Endodermal cell (in vitro differentiated cells): ENCODE measurements around the gene STAM2. TPM values are rescaled to one million over a fixed set of nuclear protein-coding genes. Genes with fewer than 3 reads are reported as not detected.
"Not testable (repeated sequence)": the region's sequence is repeated elsewhere in the genome, so short reads cannot be mapped to it uniquely, and the experiment has no call there.

Source experiments
- DNase-seq: peaks from one replicate; pipeline ENCODE4 v3.0.0-alpha.2; 2017
- H3K27ac ChIP-seq: 2 replicates; pipeline ENCODE4 v1.5.1; 2013; ENCODE audit warnings: mild to moderate bottlenecking, low read depth, low read length, moderate library complexity
- H3K27me3 ChIP-seq: 2 replicates; pipeline ENCODE4 v1.6.1; 2013; ENCODE audit warnings: mild to moderate bottlenecking, low read length, moderate library complexity; ENCODE audit not compliant: insufficient read depth, control insufficient read depth, poor library complexity, severe bottlenecking
- H3K36me3 ChIP-seq: 2 replicates; pipeline ENCODE4 v1.7.0; 2013; ENCODE audit warnings: mild to moderate bottlenecking, low read length, moderate library complexity; ENCODE audit not compliant: control insufficient read depth, insufficient read depth
- H3K4me1 ChIP-seq: one replicate; pipeline ENCODE4 v1.7.0; 2013; ENCODE audit warnings: low read length; ENCODE audit not compliant: control insufficient read depth, insufficient read depth
- H3K4me3 ChIP-seq: 2 replicates; pipeline ENCODE4 v1.5.1; 2013; ENCODE audit warnings: mild to moderate bottlenecking, low read length, moderate library complexity
- H3K9ac ChIP-seq: 2 replicates; pipeline ENCODE4 v1.6.1; 2013; ENCODE audit warnings: mild to moderate bottlenecking, low read length, moderate library complexity; ENCODE audit not compliant: poor library complexity, severe bottlenecking; ENCODE audit errors: extremely low read depth
- H3K9me3 ChIP-seq: 2 replicates; pipeline ENCODE4 v1.6.1; 2013; ENCODE audit warnings: mild to moderate bottlenecking, low read length, moderate library complexity; ENCODE audit not compliant: control insufficient read depth
- H3K27ac Mint-ChIP-seq: 2 replicates; pipeline ENCODE4 v1.8.0; 2020; ENCODE audit warnings: mixed read lengths
- H3K27me3 Mint-ChIP-seq: 2 replicates; pipeline ENCODE4 v1.8.0; 2021; ENCODE audit warnings: mild to moderate bottlenecking, mixed read lengths; ENCODE audit not compliant: insufficient read depth
- H3K36me3 Mint-ChIP-seq: 2 replicates; pipeline ENCODE4 v1.8.0; 2020; ENCODE audit warnings: low read depth, mixed read lengths
- H3K4me1 Mint-ChIP-seq: 2 replicates; pipeline ENCODE4 v1.8.0; 2020; ENCODE audit warnings: mixed read lengths
- H3K4me3 Mint-ChIP-seq: 2 replicates; pipeline ENCODE4 v1.8.0; 2020; ENCODE audit warnings: mild to moderate bottlenecking, moderate library complexity, mixed read lengths
- H3K9me3 Mint-ChIP-seq: 2 replicates; pipeline ENCODE4 v1.8.0; 2020; ENCODE audit warnings: mild to moderate bottlenecking, mixed read lengths
- CTCF ChIP-seq: fragments of 200-600 bp; sonication (generic); conservative IDR thresholded peaks from 2 replicates; pipeline ENCODE4 v1.5.0; 2021; ENCODE audit warnings: antibody characterized with exemption, mild to moderate bottlenecking
- WGBS, 2 experiments: methylation state at CpG; one replicate each; pipeline versions ENCODE4 v1.1.5 to v1.1.7; 2013; ENCODE audit warnings: missing lambda C conversion rate in 2 of 2, mixed read lengths in 1 of 2; ENCODE audit not compliant: insufficient coverage in 1 of 2, insufficient read length in 1 of 2; 5-methylcytosine and 5-hydroxymethylcytosine counted together
- total RNA-seq, 2 donors: library from RNA; stranded (reverse); fragmentation: NEBNext Ultra II Directional in 1 of 2; extraction: Animal tissue kit (Norgen Biotek cat#: 25700) in 1 of 2; gene quantifications; 2 replicates in 1 of 2; 3 replicates in 1 of 2; pipeline ENCODE4 v1.2.1, GENCODE V29; 2021

The STAM2 gene
- total RNA-seq, 2 donors from 2014 or later: 21.5 to 30.9 TPM

DNA sequence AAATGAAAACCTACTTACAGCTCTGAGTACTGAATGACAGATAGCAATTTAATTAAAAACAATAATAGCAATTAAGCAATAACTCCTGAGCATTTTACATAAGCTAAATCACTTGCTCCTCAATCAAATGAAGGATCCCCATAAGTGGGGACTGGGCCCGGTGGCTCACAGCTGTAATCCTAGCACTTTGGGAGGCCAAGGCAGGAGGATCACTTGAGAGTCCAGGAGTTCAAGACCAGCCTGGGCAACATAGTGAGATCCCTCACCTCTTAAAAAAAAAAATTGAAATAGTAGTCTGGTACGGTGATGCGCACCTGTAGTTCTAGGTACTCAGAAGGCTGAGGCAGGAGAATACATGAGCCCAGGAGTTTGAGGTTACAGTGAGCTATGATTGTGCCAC lies 13.4 kb downstream of the STAM2 start:
- peaks cover 60% of the 10 kb centered on the region for H3K9me3 Mint-ChIP-seq
- no peak overlapping the region for H3K27ac Mint-ChIP-seq
- H3K27me3 Mint-ChIP-seq: no peaks in the 10 kb centered on the region
- Histone ChIP-seq H3K27ac (no peak overlapping the region), H3K4me1 (peaks cover 2% of the 10 kb centered on the region), H3K36me3 (peaks cover 9% of the 10 kb centered on the region), H3K9ac (no peak overlapping the region), H3K4me3 (no peak overlapping the region), H3K9me3 (peaks cover 41% of the 10 kb centered on the region), H3K27me3 (no peaks in the 10 kb centered on the region)
- 92 to 100% methylated on average over 1 to 3 of the region's 3 CpGs for WGBS, 2 experiments
- TF ChIP-seq CTCF: no peak
- H3K36me3 Mint-ChIP-seq: peaks cover 46% of the 10 kb centered on the region
- H3K4me1 Mint-ChIP-seq: peaks cover 2% of the 10 kb centered on the region
- no peak overlapping the region for H3K4me3 Mint-ChIP-seq
- no peak for DNase-seq

DNA sequence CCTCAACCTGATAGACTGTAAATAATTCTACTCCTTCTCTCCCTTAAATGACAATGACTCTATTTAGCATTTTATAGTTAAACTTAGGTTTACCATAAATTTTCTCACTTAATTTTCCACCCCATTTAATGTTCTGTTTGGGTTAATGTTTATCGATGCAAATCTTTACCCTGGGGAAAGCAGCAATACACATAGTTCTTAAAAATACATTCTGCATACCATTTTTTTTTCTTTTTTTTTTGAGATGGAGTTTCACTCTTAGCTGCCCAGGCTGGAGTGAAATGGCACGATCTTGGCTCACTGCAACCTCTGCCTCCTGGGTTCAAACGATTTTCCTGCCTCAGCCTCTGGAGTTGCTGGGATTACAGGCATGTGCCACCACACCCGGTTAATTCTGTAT lies 14.0 kb downstream of the STAM2 start:
- H3K4me3 ChIP-seq: no peak overlapping the region
- Mint-ChIP-seq H3K4me3 (no peak overlapping the region), H3K9me3 (peaks cover 64% of the 10 kb centered on the region), H3K36me3 (peaks cover 50% of the 10 kb centered on the region), H3K27ac (no peak overlapping the region), H3K27me3 (no peaks in the 10 kb centered on the region), H3K4me1 (no peaks in the 10 kb centered on the region)
- no peaks in the 10 kb centered on the region for H3K27me3 ChIP-seq
- H3K4me1 ChIP-seq: no peaks in the 10 kb centered on the region
- WGBS, 2 experiments: 94 to 100% methylated on average over 3 to 4 of the region's 4 CpGs
- DNase-seq: no peak
- H3K9ac ChIP-seq: no peak overlapping the region
- TF ChIP-seq CTCF: no peak
- peaks cover 45% of the 10 kb centered on the region for H3K9me3 ChIP-seq
- H3K27ac ChIP-seq: no peak overlapping the region
- peaks cover 9% of the 10 kb centered on the region for H3K36me3 ChIP-seq

GRCh38 chr2:152160378-152160777 lies 15.2 kb downstream of the STAM2 start:
- Mint-ChIP-seq H3K36me3 (peaks cover 50% of the 10 kb centered on the region), H3K9me3 (peaks cover 64% of the 10 kb centered on the region)
- H3K27me3 ChIP-seq, H3K27ac ChIP-seq, H3K27ac Mint-ChIP-seq, H3K4me1 ChIP-seq, H3K36me3 ChIP-seq, H3K4me1 Mint-ChIP-seq, H3K4me3 Mint-ChIP-seq, H3K27me3 Mint-ChIP-seq, H3K4me3 ChIP-seq, DNase-seq, H3K9ac ChIP-seq: not testable (repeated sequence)
- H3K9me3 ChIP-seq: peaks cover 45% of the 10 kb centered on the region
- 98% methylated on average over 25 of the region's 31 CpGs; no CpG with 5 or more reads in 1 of the 2 experiments for WGBS, 2 experiments

DNA sequence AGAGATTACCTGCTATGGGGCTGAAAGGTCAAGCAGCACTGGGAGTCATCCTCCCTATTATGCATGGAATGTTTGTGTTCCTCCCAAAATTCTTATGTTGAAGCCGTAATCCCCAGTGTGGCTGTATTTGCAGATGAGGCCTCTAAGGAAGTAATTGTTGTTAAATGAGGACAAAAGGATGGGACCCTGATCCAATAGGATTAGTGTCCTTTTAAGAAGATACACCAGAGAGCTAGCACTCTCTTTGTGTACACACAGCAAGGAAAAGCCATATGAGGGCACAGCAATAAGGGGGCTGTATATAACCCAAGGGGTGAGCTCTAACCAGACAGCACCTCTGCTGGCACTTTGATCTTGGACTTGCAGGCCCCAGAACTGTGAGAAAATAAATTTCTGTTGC lies 18.3 kb downstream of the STAM2 start:
- Mint-ChIP-seq H3K9me3 (peaks cover 44% of the 10 kb centered on the region), H3K27ac (no peak overlapping the region), H3K27me3 (no peaks in the 10 kb centered on the region), H3K36me3 (peaks cover 35% of the 10 kb centered on the region), H3K4me1 (no peaks in the 10 kb centered on the region), H3K4me3 (no peak overlapping the region)
- no peaks in the 10 kb centered on the region for H3K4me1 ChIP-seq
- peaks cover 9% of the 10 kb centered on the region for H3K36me3 ChIP-seq
- peaks cover 29% of the 10 kb centered on the region for H3K9me3 ChIP-seq
- no peak overlapping the region for H3K27ac ChIP-seq
- H3K27me3 ChIP-seq: no peaks in the 10 kb centered on the region
- 100% methylated on average over 1 of the region's 1 CpG; no CpG with 5 or more reads in 1 of the 2 experiments for WGBS, 2 experiments
- H3K9ac ChIP-seq: no peak overlapping the region
- H3K4me3 ChIP-seq: no peak overlapping the region
- TF ChIP-seq CTCF: no peak
- DNase-seq: no peak
